Suprapubic skin (tissue), 4 donors: ENCODE measurements around the gene TBC1D17. TPM values are rescaled to one million over a fixed set of nuclear protein-coding genes. Genes with fewer than 3 reads are reported as not detected.

Experiments
- DNase-seq, 2 donors: peaks; one replicate each; pipeline ENCODE4 v3.0.0-alpha.2; 2019; ENCODE audit warnings: low spot score in 2 of 2
- H3K27ac ChIP-seq: fragments of 200-600 bp; sonication (generic); one replicate; pipeline ENCODE4 v1.5.1; 2019
- H3K27me3 ChIP-seq: fragments of 200-600 bp; sonication (generic); one replicate; pipeline ENCODE4 v1.5.1; 2019
- H3K36me3 ChIP-seq: fragments of 200-600 bp; sonication (generic); one replicate; pipeline ENCODE4 v1.5.1; 2019
- H3K4me1 ChIP-seq: fragments of 200-600 bp; sonication (generic); one replicate; pipeline ENCODE4 v1.5.1; 2019
- H3K4me3 ChIP-seq: fragments of 200-600 bp; sonication (generic); one replicate; pipeline ENCODE4 v1.5.1; 2019; ENCODE audit warnings: mild to moderate bottlenecking
- H3K9me3 ChIP-seq: fragments of 200-600 bp; sonication (generic); one replicate; pipeline ENCODE4 v1.5.1; 2019
- CTCF ChIP-seq, 2 donors: fragments of 200-600 bp in 1 of 2; fragments of 450-650 bp in 1 of 2; sonication (generic) in 1 of 2; IDR thresholded peaks; one replicate each; pipeline ENCODE4 v1.5.1; 2016 to 2019; ENCODE audit warnings: antibody characterized with exemption in 2 of 2, mild to moderate bottlenecking in 1 of 2, moderate library complexity in 1 of 2
- EP300 ChIP-seq: sonication (generic); formaldehyde crosslinking; IDR thresholded peaks from one replicate; pipeline ENCODE4 v1.6.1; 2017; ENCODE audit warnings: antibody characterized with exemption
- POLR2A ChIP-seq, 2 donors: fragments of 450-650 bp; IDR thresholded peaks; one replicate each; pipeline ENCODE4 v1.6.1; 2017; ENCODE audit warnings: antibody characterized with exemption in 2 of 2, mild to moderate bottlenecking in 2 of 2, moderate library complexity in 2 of 2
- POLR2AphosphoS5 ChIP-seq, 3 donors: sonication (generic); formaldehyde crosslinking; IDR thresholded peaks; one replicate each; pipeline ENCODE4 v1.6.1; 2017; ENCODE audit warnings: antibody characterized with exemption in 3 of 3
- WGBS: methylation state at CpG from one replicate; pipeline ENCODE4 v1.1.5; 2018; 5-methylcytosine and 5-hydroxymethylcytosine counted together
- total RNA-seq, 4 donors: library from RNA; depleted of rRNA; stranded (reverse); fragments of >200 nt; gene quantifications; one replicate each; pipeline ENCODE4 v1.1.0, GENCODE V29; 2016

The TBC1D17 gene
- total RNA-seq, 4 donors from 2014 or later: 40.5 to 93.4 (median 59.4) TPM

- Histone ChIP-seq H3K4me3 (no peak overlapping the region), H3K36me3 (peaks cover 42% of the 10 kb centered on the region), H3K27me3 (no peaks in the 10 kb centered on the region), H3K27ac (no peak overlapping the region), H3K4me1 (peaks cover 57% of the 10 kb centered on the region), H3K9me3 (no peaks in the 10 kb centered on the region)
- 93% methylated on average over 13 of the region's 13 CpGs for WGBS
- no peak for TF ChIP-seq POLR2A (IDR thresholded peaks at IDR 0.05)
- no peak for TF ChIP-seq EP300
- no peak for TF ChIP-seq POLR2AphosphoS5 (IDR thresholded peaks at IDR 0.05)
- no peak for TF ChIP-seq CTCF (IDR thresholded peaks at IDR 0.05)
- DNase-seq: no peak
These were observed 12.6 kb upstream of the TBC1D17 start for GRCh38 chr19:49864890-49865289.

- peaks cover 27% of the 10 kb centered on the region for H3K36me3 ChIP-seq
- H3K4me3 ChIP-seq: peak within 1 kb of the TSS; percentile 71
- TF ChIP-seq CTCF (IDR thresholded peaks at IDR 0.05) (no peak), POLR2A (IDR thresholded peaks at IDR 0.05) (peak in 1 of 2 donors; percentile 19), POLR2AphosphoS5 (IDR thresholded peaks at IDR 0.05) (peak in 2 of 3 donors; percentile 75 to 91)
- WGBS: under 1% methylated on average over 51 of the region's 65 CpGs
- H3K27ac ChIP-seq: peak within 1 kb of the TSS; percentile 85
- peaks cover 57% of the 10 kb centered on the region for H3K4me1 ChIP-seq
- peak; percentile 94 to 95 for DNase-seq
- no peaks in the 10 kb centered on the region for H3K9me3 ChIP-seq
- H3K27me3 ChIP-seq: no peaks in the 10 kb centered on the region
These were observed 10.3 kb upstream of the TBC1D17 start, which contains the start of gene PNKP for GRCh38 chr19:49866933-49867782. PNKP (minus strand) TSS chr19:49867576; CDS start chr19:49867204, 372 bp downstream.

DNA sequence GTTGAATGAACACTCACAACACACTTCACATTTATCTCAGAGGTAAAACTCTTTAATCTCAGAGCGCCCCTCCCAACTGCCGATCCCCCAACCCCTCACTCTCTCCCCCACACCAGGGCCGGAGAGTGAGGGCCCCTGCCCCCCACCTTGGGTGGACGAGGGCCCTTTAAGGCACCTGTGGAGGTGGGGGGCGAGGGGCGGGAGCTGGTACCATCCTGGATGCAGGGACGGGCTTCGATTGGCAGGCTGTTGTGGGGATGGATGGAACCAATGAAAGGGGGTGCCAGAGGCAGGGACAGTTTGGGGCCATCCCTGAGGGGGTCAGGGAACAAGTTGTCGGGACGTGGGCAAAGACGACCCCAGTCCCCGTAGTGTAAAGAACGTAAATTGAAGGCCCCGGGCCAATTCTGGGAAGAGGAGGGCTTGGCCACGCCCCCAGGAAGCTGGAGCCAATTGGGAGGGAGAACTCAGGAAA, 8.5 kb upstream of the TBC1D17 start:
- 2% methylated on average over 13 of the region's 15 CpGs for WGBS
- TF ChIP-seq POLR2AphosphoS5 (IDR thresholded peaks at IDR 0.05) (no peak), EP300 (no peak), POLR2A (IDR thresholded peaks at IDR 0.05) (no peak), CTCF (IDR thresholded peaks at IDR 0.05) (no peak)
- Histone ChIP-seq H3K36me3 (peaks cover 13% of the 10 kb centered on the region), H3K9me3 (no peaks in the 10 kb centered on the region), H3K4me3 (peak overlapping the region; percentile 62), H3K27me3 (no peaks in the 10 kb centered on the region), H3K27ac (peak overlapping the region; percentile 85), H3K4me1 (peaks cover 67% of the 10 kb centered on the region)
- DNase-seq: no peak

DNA sequence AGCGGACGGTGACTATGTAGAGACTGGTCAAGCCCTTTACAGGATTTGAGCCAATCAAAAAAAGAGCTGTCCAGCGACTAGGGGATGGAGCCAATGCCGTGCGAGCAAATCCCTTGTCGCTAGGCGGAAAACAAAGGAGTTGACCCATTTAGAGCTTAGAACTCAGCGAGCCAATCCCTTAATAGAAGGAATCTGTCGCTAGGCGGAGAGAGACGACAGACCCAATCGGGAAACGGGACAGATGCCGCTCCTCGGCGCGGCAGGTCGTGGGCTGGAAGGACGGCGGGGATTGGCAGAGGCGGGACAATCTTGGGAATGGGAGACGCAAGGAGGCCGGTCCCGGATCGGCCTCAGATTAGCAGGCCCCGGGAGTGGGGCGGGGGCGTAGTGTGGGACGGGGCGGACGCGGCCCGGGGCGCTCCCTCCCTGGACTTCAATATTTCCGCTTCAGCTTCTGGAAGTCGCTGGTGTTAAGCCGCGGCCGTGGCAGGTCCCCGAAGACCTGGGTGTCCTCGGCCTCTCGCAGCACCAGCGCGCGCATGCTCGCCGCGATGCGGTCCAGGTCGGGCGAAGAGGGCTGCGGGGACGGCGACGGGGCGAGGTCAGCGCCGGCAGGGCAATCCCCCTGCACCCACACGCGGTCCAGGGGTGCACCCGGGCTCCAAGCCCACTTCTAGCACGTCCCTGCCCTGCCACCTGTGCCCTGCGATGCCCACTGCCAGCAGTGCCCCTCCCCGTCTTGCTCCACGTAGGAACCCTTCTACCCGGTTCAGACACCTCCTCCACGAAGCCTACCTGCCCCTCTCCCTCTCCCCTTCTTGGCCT, 7.8 kb upstream of the TBC1D17 start:
- TF ChIP-seq POLR2A (IDR thresholded peaks at IDR 0.05) (peak in 1 of 2 donors; percentile 34), POLR2AphosphoS5 (IDR thresholded peaks at IDR 0.05) (peak in 2 of 3 donors; percentile 64 to 88), CTCF (IDR thresholded peaks at IDR 0.05) (peak in 1 of 2 donors; percentile 25), EP300 (no peak)
- Histone ChIP-seq H3K9me3 (no peaks in the 10 kb centered on the region), H3K4me3 (peak overlapping the region; percentile 62), H3K36me3 (peaks cover 9% of the 10 kb centered on the region), H3K27ac (peak overlapping the region; percentile 88), H3K27me3 (no peaks in the 10 kb centered on the region), H3K4me1 (peaks cover 72% of the 10 kb centered on the region)
- peak; percentile 97 to 98 for DNase-seq
- 0% methylated on average over 29 of the region's 67 CpGs for WGBS
